Parathyroid adenoma (tissue), 2 donors: ENCODE measurements around the gene CXXC5.

Experiments
- H2AFZ ChIP-seq: fragments of 300-600 bp; sonication (generic); one replicate; pipeline ENCODE4 v1.7.0; 2017; ENCODE audit warnings: antibody characterized with exemption, mild to moderate bottlenecking
- H3K27ac ChIP-seq: fragments of 300-600 bp; sonication (generic); one replicate; pipeline ENCODE4 v1.7.0; 2017
- H3K27me3 ChIP-seq: fragments of 300-600 bp; sonication (generic); one replicate; pipeline ENCODE4 v1.7.0; 2017; ENCODE audit warnings: low read length; ENCODE audit not compliant: control insufficient read depth, insufficient read depth
- H3K36me3 ChIP-seq: fragments of 300-600 bp; sonication (generic); one replicate; pipeline ENCODE4 v1.7.0; 2017; ENCODE audit warnings: low read length; ENCODE audit not compliant: control insufficient read depth, insufficient read depth
- H3K4me1 ChIP-seq: fragments of 300-600 bp; sonication (generic); one replicate; pipeline ENCODE4 v1.7.0; 2017; ENCODE audit warnings: control low read depth
- H3K4me2 ChIP-seq: fragments of 300-600 bp; sonication (generic); one replicate; pipeline ENCODE4 v1.7.0; 2017; ENCODE audit warnings: low read length
- H3K4me3 ChIP-seq: fragments of 300-600 bp; sonication (generic); one replicate; pipeline ENCODE4 v1.7.0; 2017; ENCODE audit warnings: low read depth, low read length
- H3K79me2 ChIP-seq: fragments of 300-600 bp; sonication (generic); one replicate; pipeline ENCODE4 v1.7.0; 2017; ENCODE audit warnings: control low read depth
- H3K9ac ChIP-seq: fragments of 300-600 bp; sonication (generic); one replicate; pipeline ENCODE4 v1.7.0; 2017; ENCODE audit warnings: mild to moderate bottlenecking
- H3K9me3 ChIP-seq: fragments of 300-600 bp; sonication (generic); one replicate; pipeline ENCODE4 v1.7.0; 2017; ENCODE audit warnings: low read length; ENCODE audit not compliant: control insufficient read depth
- TF ChIP-seq, protein P1 (sequence below): fragments of 300-600 bp; sonication (generic); IDR thresholded peaks from one replicate; pipeline ENCODE4 v1.7.0; 2017; ENCODE audit warnings: antibody characterized with exemption, mild to moderate bottlenecking
- donor health status: primary hyperparathyroidism.

Gene CXXC5

GRCh38 chr5:139641116-139642080, 6.8 kb upstream of the CXXC5 start:
- Histone ChIP-seq H3K4me2 (no peak overlapping the region), H3K27me3 (no peaks in the 10 kb centered on the region), H3K4me3 (no peak overlapping the region), H2AFZ (no peak overlapping the region), H3K36me3 (no peaks in the 10 kb centered on the region), H3K27ac (no peak overlapping the region), H3K4me1 (peaks cover 49% of the 10 kb centered on the region), H3K79me2 (peaks cover 4% of the 10 kb centered on the region), H3K9ac (no peak overlapping the region), H3K9me3 (no peaks in the 10 kb centered on the region)
- TF ChIP-seq, protein P1, sequence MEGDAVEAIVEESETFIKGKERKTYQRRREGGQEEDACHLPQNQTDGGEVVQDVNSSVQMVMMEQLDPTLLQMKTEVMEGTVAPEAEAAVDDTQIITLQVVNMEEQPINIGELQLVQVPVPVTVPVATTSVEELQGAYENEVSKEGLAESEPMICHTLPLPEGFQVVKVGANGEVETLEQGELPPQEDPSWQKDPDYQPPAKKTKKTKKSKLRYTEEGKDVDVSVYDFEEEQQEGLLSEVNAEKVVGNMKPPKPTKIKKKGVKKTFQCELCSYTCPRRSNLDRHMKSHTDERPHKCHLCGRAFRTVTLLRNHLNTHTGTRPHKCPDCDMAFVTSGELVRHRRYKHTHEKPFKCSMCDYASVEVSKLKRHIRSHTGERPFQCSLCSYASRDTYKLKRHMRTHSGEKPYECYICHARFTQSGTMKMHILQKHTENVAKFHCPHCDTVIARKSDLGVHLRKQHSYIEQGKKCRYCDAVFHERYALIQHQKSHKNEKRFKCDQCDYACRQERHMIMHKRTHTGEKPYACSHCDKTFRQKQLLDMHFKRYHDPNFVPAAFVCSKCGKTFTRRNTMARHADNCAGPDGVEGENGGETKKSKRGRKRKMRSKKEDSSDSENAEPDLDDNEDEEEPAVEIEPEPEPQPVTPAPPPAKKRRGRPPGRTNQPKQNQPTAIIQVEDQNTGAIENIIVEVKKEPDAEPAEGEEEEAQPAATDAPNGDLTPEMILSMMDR, result no peak

- no peaks in the 10 kb centered on the region for H3K9me3 ChIP-seq
- H3K4me1 ChIP-seq, result peaks cover 45% of the 10 kb centered on the region
- no peak overlapping the region for H3K4me2 ChIP-seq
- TF ChIP-seq, protein P1, result no peak
- H3K4me3 ChIP-seq, result no peak overlapping the region
- no peaks in the 10 kb centered on the region for H3K79me2 ChIP-seq
- no peaks in the 10 kb centered on the region for H3K36me3 ChIP-seq
- H3K27ac ChIP-seq, result no peak overlapping the region
- no peaks in the 10 kb centered on the region for H3K27me3 ChIP-seq
- no peak overlapping the region for H3K9ac ChIP-seq
- H2AFZ ChIP-seq, result no peak overlapping the region
These were observed 5.9 kb upstream of the CXXC5 start for GRCh38 chr5:139642213-139642612.

GRCh38 chr5:139642891-139643871, 5.0 kb upstream of the CXXC5 start:
- Histone ChIP-seq H2AFZ (peak overlapping the region; percentile 33), H3K27me3 (no peaks in the 10 kb centered on the region), H3K4me3 (no peak overlapping the region), H3K4me2 (no peak overlapping the region), H3K79me2 (no peaks in the 10 kb centered on the region), H3K4me1 (peaks cover 45% of the 10 kb centered on the region), H3K27ac (no peak overlapping the region), H3K9ac (no peak overlapping the region), H3K36me3 (no peaks in the 10 kb centered on the region), H3K9me3 (no peaks in the 10 kb centered on the region)
- TF ChIP-seq, protein P1, result no peak

DNA sequence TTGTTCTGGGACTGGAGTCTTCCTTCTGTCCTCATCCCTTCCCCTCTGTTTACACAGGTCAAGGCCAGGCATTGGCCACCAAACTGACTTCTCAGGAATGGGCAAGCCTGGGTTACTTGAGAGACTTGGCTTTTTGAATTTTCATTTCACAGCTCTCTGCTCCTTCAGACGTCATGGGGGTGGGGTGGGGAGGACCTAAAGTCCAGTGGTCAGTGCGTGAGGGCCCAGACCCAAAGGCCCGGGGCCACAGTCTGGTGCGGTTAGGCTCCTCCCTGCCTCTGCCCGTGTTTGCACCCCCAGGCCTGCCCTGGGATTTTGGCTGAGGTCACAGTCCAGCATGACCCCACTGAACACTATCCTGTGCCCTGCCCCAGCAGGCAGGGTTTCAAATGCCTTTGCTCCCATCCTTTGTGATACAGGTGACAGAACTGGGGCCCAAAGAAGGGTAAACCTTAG, 4.1 kb upstream of the CXXC5 start:
- H3K4me1 ChIP-seq, result peaks cover 36% of the 10 kb centered on the region
- no peaks in the 10 kb centered on the region for H3K27me3 ChIP-seq
- no peak overlapping the region for H3K4me3 ChIP-seq
- H3K36me3 ChIP-seq, result no peaks in the 10 kb centered on the region
- no peaks in the 10 kb centered on the region for H3K9me3 ChIP-seq
- TF ChIP-seq, protein P1, result no peak
- H3K4me2 ChIP-seq, result no peak overlapping the region
- peaks cover 2% of the 10 kb centered on the region for H3K79me2 ChIP-seq
- H3K9ac ChIP-seq, result no peak overlapping the region
- no peak overlapping the region for H2AFZ ChIP-seq
- no peak overlapping the region for H3K27ac ChIP-seq
